Measurements from ENCODE around the gene ABCF1. TPM values are rescaled to one million over a fixed set of nuclear protein-coding genes. Genes with fewer than 3 reads are reported as not detected.

The ABCF1 gene
- total and polyA plus RNA-seq, 2 of the 8 experiments (the other 6 are each of a cell fraction or from before 2014, with no cell fraction given) = 48.8 to 123 TPM

- peak within 1 kb of the TSS; percentile 94; the same call in 1 of the 2 replicates for H2BK15ac ChIP-seq (ENCODE audit: low read length)
- H2BK120ac ChIP-seq (replicated peaks; ENCODE audit: low read depth, low read length) = no peak within 1 kb of the TSS
- peak within 1 kb of the TSS; percentile 38; the same call in 1 of the 2 replicates for H2AFZ ChIP-seq (ENCODE audit: low read length)
- H3K56ac ChIP-seq (replicated peaks; ENCODE audit: insufficient read length, low read depth, low read length) = peak within 1 kb of the TSS; percentile 90
- no peaks in the 10 kb centered on the region for H3K9me3 ChIP-seq (ENCODE audit: insufficient read depth in 2 of 2, low read depth in 1 of 2, low read length in 1 of 2)
- peak within 1 kb of the TSS; percentile 75 for H3K4ac ChIP-seq (replicated peaks; ENCODE audit: insufficient read length, low read depth, low read length)
- H3K14ac ChIP-seq (ENCODE audit: insufficient read length) = peak within 1 kb of the TSS; percentile 63
- peak within 1 kb of the TSS; percentile 97 for H4K8ac ChIP-seq (ENCODE audit: extremely low read depth, insufficient read depth, low read length)
- H3K4me1 ChIP-seq (replicated peaks in 1 of 4; ENCODE audit: control insufficient read depth in 3 of 4, insufficient read depth in 4 of 4, low read length in 3 of 4) = peaks cover 0 to 3% (median 1%) of the 10 kb centered on the region in 4 experiments; a peak in 1 of 7 replicates
- H4K5ac ChIP-seq (ENCODE audit: insufficient read length, low read depth, low read length) = peak within 1 kb of the TSS; percentile 98
- H3K36me3 ChIP-seq (ENCODE audit: control insufficient read depth in 2 of 4, insufficient read depth in 4 of 4, low read length in 3 of 4) = peaks cover 4 to 27% (median 18%) of the 10 kb centered on the region in 4 experiments
- 0 out of 2 replicates have a peak, but pooled peaks cover 8% of the 10 kb centered on the region for H3K79me1 ChIP-seq (ENCODE audit: low read depth, low read length)
- H2AK5ac ChIP-seq (ENCODE audit: low read depth, low read length) = no peak within 1 kb of the TSS
- peak within 1 kb of the TSS; percentile 99 for H2BK5ac ChIP-seq (ENCODE audit: low read depth, low read length)
- H4K20me1 ChIP-seq (replicated peaks in 1 of 2; ENCODE audit: control insufficient read depth in 1 of 2, insufficient read depth in 2 of 2, low read length in 2 of 2) = peaks cover 2 to 8% of the 10 kb centered on the region in 2 experiments
- DNase-seq (ENCODE audit: low read depth in 1 of 2, low spot score in 2 of 2) (peak; percentile 90 to 98), FAIRE-seq (no peak)
- peaks cover 16% of the 10 kb centered on the region for H3K23me2 ChIP-seq (ENCODE audit: low read depth, low read length)
- no peak within 1 kb of the TSS for H3K23ac ChIP-seq (ENCODE audit: insufficient read length)
- peak within 1 kb of the TSS; percentile 100 for H3K18ac ChIP-seq (ENCODE audit: extremely low read depth, low read length)
- 0 out of 2 replicates have a peak within 1 kb of the TSS, but pooled peaks have one; percentile 76 for H2BK20ac ChIP-seq (ENCODE audit: low read length)
- peak within 1 kb of the TSS; percentile 92 to 99 for H3K4me2 ChIP-seq (ENCODE audit: insufficient read depth in 1 of 2, low read depth in 2 of 2, low read length in 2 of 2)
- H4K91ac ChIP-seq (replicated peaks; ENCODE audit: insufficient read length, low read length) = peak within 1 kb of the TSS; percentile 94
- peak within 1 kb of the TSS; percentile 93 for H3K27ac ChIP-seq (ENCODE audit: low read depth, low read length)
- POLR2A ChIA-PET (ENCODE audit: partially characterized antibody) = interaction anchor here (0.8 to 5.4 kb wide), 23 partner anchors 9 to 166 kb away, joined by 3 to 68 read pairs (median 6); partner anchors contain the start of genes ABCF1, MRPS18B and PPP1R10
- H3K9ac ChIP-seq (replicated peaks in 1 of 4; ENCODE audit: extremely low read depth in 1 of 4, low read depth in 3 of 4, low read length in 3 of 4) = peak within 1 kb of the TSS; percentile 70 to 93 (median 90)
- CTCF ChIA-PET (ENCODE audit: partially characterized antibody) = interaction anchor here (0.8 to 6.4 kb wide), 6 partner anchors 10 to 103 kb away, joined by 3 to 76 read pairs (median 4); no protein-coding TSS in a partner anchor
- H3K79me2 ChIP-seq (ENCODE audit: control insufficient read depth in 1 of 2, insufficient read depth in 2 of 2, low read length in 2 of 2) = peaks cover 3 to 34% of the 10 kb centered on the region in 2 experiments
- H3K27me3 ChIP-seq (replicated peaks in 1 of 4; ENCODE audit: control insufficient read depth in 3 of 4, extremely low read depth in 1 of 4, insufficient read depth in 3 of 4, low read length in 3 of 4) = no peaks in the 10 kb centered on the region
- peak within 1 kb of the TSS; percentile 76 to 91 (median 89) for H3K4me3 ChIP-seq (ENCODE audit: extremely low read depth in 1 of 4, insufficient read depth in 2 of 4, low read depth in 3 of 4, low read length in 4 of 4)
- peak within 1 kb of the TSS; percentile 97 for H2BK12ac ChIP-seq (ENCODE audit: low read depth, low read length)
- WGBS, 2 experiments (ENCODE audit: extremely low coverage in 1 of 2, insufficient coverage in 1 of 2, insufficient read length in 1 of 2, insufficient replicate concordance in 2 of 2, low coverage in 1 of 2, low lambda C conversion rate in 2 of 2, missing lambda C conversion rate in 1 of 2) = 2% methylated on average over 51 of the region's 71 CpGs; no CpG with 5 or more reads in 1 of the 2 experiments
- TF ChIP-seq CBX5 (IDR thresholded peaks at IDR 0.05; ENCODE audit: low read depth, low read length) (no peak), HDAC6 (IDR thresholded peaks at IDR 0.05; ENCODE audit: low read depth, low read length) (no peak), YY1 (IDR thresholded peaks at IDR 0.05; ENCODE audit: low read depth, low read length) (0 out of 2 replicates have a peak, but pooled peaks have one; percentile 22), BRCA1 (IDR thresholded peaks at IDR 0.05; ENCODE audit: low read depth, low read length) (0 out of 2 replicates have a peak, but pooled peaks have one; percentile 42), MAFK (IDR thresholded peaks at IDR 0.05; ENCODE audit: low read depth, low read length) (no peak), CHD1 (IDR thresholded peaks at IDR 0.05; ENCODE audit: low read depth, low read length) (peak; percentile 88), HDAC2 (IDR thresholded peaks at IDR 0.05; ENCODE audit: borderline replicate concordance in 1 of 2, low read depth in 2 of 2, low read length in 2 of 2) (no peak), TEAD4 (IDR thresholded peaks at IDR 0.05; ENCODE audit: low read depth, low read length) (no peak), RNF2 (IDR thresholded peaks at IDR 0.05; ENCODE audit: borderline replicate concordance, low read depth, low read length, missing control alignments, poor library complexity, severe bottlenecking) (no peak)
Observed at GRCh38 chr6:30556066-30556905, 15.0 kb upstream of the ABCF1 start, which contains the start of gene GNL1. Gene GNL1 (minus strand): TSS chr6:30556489. CDS start chr6:30556203, 286 bp downstream.
